HG03565 (cell line): ENCODE measurements around the gene ETDB.
"Not testable (repeated sequence)": the region's sequence is repeated elsewhere in the genome, so short reads cannot be mapped to it uniquely, and the experiment has no call there.

Experiments used
- ATAC-seq: cut with Tn5 transposase; IDR thresholded peaks from one replicate; pipeline ENCODE4 v1.9.1; 2021; ENCODE audit warnings: mild to moderate bottlenecking, moderate library complexity; ENCODE audit not compliant: unreplicated experiment

The ETDB gene

DNA sequence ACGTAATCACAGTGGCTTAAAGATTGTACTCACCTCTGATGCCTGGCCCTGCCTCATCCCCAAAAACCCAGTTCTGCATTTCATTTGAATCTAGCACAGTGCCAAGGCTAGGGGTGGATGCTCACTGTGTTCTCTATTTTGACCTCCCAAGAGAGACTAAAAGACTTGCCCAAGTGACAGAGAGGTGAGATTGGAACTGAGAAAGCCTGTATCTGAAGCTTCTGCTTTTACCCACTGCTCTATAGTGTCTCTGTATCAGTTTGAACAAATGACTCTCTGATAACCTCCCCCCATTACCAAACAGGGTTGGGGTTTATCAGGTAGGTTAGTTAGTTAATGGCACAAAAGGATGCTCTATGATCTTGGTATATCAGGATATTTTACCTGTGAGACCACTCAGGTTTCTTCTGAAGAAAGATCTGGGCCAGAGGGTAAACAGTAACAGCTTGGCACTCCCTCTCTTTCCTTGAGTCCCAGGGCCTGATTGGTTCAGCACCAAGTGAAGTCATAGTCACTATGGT, at the start of gene ETDB:
Gene ETDB, minus strand, starts transcription at position 471 of the 521 bp plus-strand sequence. CDS start 1,265 bp downstream, outside the sequence.
- not testable (repeated sequence) for ATAC-seq

DNA sequence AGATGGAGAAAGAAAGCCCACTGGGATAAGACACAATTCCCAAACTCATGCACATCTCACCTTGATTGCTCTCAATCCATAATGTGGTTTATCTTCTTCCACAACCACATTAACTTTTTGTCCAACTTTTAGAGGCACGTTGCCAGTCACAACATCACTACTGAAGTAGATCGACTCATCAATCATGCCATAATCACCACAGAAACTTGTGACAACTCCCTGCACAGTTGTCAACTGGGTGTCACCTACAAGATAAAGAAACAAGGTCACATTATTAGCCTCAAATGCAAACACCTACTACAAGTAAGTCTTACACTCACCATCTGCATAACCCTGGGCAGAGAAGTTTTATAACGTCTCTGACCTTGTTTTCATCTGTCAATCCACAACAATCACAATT, 49.2 kb upstream of the ETDB start:
- ATAC-seq: not testable (repeated sequence)

DNA sequence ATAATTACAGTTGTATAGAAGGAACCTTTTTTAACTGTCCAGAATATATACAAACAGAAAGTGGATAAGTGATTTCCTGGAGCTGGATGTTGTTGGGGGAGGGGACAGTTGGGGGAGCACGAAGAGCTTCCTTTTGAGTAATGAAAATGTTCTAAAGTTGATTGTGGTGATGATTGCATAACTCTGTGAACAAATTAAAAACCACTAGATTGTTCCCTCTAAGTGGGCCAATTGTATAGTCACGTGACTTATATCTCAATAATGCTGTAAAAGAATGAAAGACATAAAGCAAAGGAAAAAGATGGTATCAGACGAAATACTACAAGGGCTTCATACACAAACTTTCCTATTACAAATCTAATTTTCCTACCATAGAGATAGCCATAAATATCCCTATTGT, 48.2 kb upstream of the ETDB start:
- ATAC-seq: no peak

DNA sequence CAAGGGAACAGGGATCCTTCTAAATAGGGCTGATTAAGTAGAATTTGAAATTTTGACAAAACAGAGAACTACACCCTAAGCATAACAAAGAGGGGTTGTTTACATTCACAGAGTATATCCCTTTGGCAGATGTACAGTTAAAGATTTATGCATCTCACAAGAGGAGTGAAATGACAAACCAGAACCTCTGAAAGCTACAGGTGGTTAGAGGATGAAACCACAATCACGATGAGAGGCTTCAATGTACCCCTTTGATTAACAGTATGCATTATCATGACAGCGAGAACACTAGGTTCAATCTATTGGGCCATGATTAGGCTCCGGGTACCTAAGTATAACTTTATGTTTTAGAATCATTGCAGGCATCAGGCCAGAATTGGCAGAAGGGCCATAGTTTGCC, 34.4 kb upstream of the ETDB start:
- not testable (repeated sequence) for ATAC-seq

DNA sequence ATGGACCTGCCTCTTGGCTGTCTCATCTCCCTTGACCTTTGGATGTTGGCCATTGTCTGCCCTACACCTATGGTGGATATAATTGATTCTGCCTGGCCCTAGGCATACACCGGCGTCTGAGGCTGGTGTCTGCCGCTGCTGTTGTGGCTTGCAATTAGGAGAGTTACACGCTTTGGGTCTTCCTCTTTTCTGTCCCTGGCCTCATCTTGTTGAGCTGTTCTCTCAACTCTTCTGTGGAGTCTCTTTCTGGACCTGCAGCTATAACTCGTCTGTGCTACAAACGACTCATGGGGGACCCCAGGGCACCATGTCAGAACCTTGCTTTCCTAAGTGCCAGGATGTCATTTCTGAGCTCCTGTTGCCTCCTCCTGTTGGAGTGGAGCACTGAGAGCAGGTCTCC, 5.8 kb upstream of the ETDB start:
- not testable (repeated sequence) for ATAC-seq

DNA sequence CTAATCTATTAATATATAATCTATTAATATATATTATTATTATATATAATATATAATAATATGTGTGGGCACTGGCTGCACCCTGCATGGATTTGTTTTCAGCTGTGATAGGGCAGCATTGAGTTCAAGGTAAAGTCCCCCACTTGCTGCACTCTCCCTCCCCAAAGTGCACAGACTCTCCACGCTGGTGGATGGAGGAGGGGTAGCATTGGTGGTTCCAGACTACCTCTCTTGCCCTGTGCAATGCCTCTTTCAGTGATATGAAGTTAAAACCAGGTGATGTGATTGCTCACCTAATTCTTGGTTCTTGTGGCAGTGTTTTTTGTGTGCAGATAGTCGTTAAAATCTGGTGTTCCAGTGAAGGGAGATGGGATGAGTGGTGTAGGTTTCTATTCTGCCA, 4.3 kb downstream of the ETDB start:
- not testable (repeated sequence) for ATAC-seq

DNA sequence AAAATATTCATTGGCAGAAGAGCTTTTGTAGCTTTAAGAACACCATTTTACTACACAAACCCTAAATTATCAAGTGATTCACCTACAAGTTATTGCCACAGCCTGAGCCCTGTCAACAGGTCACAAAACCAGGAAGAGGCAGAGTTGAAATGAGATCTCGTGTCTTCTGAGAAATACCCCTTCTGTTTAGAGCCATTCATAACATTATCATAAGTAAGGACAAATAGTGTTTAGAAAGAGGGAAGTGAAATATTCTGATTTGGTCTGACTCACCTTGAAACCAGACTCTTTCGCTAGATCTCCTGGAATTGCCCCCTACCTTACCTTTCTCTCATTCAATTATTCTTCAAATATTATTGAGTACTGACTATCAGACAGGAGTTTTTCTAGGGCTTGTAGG, 5.9 kb downstream of the ETDB start:
- peak; percentile 98 for ATAC-seq

DNA sequence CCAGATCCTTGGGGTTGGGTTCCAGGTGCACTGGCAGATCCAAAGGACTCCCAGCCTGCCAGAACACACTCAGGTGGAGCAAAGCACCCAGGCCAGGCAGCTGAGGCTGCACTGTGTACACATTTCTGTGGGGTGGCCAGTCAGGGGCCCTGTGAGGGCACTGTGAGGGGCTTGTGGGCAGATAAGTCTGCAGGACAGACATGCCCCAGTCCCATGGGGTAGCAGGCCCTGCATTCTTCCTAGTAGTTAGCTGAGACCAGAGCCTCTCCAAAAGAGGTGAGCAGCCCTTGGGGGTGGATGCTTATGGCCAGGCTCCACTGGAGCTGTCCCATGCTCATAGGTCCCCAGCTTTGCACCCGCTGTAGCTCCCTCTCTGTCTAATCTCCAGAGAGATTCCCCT, 7.6 kb downstream of the ETDB start:
- no peak for ATAC-seq

DNA sequence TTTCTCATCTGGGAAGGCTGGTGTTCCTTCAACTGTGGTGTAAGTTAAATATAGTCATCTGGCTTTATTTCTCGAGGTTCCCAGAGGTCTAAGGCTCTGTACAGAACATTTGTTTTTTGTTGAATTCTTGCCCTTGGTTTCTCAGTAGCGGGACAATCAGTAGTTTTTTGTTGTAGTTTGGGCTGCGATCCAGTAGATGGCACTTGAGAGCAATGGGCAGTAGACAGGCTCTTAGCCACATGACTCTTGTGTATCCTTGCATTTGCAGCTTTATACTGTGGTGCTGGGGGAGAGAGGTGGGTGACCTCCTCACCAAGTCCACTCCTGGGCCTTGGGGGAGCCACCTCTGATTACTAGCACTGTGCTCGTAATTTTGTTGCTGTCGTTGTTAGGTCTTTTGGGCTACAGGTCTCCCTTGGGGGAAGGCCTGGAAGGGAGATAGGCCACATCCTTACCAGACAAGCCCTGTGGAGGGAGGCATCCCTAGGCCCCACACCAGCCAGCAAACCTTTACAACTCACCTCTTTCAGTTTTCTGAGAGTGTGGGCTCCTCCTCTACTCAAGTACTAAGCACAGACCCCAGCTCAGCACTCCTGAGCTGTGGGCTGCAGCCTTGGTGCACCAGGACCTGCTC, 8.1 kb downstream of the ETDB start:
- ATAC-seq: no peak

DNA sequence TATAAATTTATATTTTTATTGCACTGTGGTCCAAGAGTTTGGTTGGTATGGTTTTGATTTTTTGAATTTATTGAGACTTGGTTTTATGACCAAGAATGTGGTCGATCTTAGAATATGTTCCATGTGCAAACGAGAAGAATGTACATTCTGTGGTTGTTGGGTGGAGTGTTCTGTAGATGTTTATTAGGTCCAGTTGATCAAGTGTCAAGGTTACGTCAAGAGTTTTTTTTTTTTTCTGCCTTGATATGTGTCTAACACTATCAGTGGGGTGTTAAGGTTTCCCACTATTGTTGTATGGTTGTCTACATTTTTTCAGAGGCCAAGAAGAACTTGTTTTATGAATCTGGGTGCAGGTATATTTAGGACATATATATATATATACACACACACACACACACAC, 10.8 kb downstream of the ETDB start:
- ATAC-seq: no peak

DNA sequence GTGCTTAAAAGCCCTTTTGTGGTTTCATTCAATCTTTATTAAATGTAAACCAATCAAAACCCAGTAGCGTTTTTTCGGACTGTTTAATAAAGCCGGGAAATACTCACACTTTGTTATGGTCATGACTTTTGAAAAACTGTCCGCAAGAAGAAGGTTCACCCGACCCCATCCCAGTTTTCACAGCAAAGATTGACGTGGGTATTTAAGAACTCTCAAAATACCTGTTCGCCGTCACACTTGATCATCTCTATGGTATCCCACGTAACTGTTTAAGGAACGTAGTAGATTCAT, 20.9 kb downstream of the ETDB start:
- ATAC-seq: no peak

DNA sequence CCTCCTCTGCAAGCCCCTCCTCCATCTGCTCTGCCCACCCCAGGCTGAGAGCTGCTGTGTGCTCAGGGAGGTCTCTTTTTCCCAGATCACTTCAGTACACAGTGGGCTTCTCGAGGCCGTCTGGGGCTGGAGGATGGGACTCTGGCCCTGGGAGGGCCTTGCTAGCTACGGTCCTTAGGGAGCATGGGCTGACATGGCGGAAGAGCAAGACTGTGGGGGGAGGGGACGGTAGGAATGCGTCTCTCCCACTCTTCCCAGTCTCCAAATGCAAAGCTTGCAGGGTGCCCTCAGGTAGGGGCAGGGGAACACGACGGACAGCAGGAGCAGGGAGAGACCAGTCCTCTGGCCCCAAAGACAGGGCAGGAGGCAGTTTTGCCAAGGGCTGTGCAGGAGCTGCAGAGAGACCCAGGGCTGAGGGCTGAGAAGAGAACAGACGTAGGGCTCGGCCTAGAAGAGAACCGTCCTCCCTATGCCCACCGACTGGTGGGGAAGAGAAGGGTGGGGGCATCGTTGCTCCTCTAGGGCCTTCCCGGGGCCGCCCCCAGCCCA, 23.1 kb downstream of the ETDB start:
- not testable (repeated sequence) for ATAC-seq

DNA sequence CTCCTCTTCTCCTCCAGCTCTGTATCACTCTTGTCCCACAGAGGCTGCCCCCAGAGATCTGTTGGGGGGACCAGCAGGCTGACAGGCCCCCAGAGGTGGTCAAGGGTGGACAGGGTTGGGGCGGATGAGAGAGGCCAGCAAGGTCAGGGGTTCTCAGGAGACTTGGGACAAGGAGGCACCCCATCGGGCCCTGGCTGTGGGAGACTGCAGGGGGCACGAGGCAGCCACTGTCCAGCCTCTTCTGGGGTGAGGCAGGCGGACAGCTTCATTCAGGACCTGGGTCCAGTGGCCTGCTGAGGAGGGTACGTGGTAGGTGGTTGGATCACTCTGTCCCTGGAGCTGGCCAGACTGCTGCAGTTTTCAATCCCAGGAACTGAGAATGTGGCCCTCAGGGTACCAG, 24.6 kb downstream of the ETDB start:
- ATAC-seq: no peak

DNA sequence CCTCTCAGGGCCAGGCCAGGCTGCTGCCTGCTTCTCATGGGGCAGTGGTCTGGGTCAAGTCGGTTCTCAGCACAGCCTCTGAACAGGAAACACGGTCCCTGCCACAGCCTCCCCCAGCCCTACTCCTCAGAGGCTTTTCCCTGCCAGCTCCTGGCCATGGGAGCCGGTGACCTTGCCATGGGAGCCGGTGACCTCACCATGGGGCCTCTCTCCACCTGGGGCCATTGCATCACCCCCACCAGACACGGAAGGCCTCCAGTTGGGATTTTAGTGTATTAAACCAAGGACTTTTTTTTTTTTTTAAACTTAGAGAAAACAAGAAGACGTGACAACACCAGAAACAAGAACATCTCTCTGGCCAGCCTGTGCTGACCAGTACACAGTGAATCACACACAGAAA, 25.6 kb downstream of the ETDB start:
- no peak for ATAC-seq

DNA sequence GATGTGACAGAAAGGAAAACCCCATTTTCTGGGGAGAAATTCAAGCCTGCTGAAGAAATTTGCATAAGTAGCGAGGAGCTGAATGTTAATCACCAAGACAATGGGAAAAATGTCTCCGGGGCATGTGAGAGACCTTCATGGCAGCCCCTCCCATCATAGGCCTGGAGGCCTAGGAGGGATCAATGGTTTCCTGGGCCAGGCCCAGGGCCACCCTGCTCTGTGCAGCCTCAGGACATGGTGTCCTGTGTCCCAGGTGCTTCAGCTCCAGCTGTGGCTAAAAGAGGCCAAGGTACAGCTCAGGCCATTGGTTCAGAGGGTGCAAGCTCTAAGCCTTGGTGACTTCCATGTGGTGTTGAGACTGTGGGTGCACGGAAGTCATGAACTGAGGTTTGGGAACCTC, 31.2 kb downstream of the ETDB start:
- ATAC-seq: no peak

DNA sequence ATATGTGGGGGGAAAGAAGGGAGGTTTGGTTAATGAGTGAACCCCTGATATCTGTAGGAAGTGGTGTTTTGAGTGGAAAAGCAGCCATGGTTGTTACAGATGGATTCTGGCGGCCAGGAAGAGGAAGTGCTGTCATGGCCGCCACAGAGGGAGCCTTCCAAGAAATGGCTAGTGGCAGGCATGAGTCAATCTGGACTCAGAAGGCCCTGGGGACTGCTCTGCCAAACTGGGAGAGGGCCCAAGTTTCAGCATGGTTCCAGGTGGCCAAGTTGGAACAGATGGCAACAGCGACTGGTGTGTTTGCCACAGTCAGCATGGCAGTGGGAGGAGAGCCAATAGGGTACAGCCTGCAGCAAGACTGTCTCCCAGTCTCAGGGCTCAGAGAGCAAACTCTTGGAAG, 32.5 kb downstream of the ETDB start:
- no peak for ATAC-seq

DNA sequence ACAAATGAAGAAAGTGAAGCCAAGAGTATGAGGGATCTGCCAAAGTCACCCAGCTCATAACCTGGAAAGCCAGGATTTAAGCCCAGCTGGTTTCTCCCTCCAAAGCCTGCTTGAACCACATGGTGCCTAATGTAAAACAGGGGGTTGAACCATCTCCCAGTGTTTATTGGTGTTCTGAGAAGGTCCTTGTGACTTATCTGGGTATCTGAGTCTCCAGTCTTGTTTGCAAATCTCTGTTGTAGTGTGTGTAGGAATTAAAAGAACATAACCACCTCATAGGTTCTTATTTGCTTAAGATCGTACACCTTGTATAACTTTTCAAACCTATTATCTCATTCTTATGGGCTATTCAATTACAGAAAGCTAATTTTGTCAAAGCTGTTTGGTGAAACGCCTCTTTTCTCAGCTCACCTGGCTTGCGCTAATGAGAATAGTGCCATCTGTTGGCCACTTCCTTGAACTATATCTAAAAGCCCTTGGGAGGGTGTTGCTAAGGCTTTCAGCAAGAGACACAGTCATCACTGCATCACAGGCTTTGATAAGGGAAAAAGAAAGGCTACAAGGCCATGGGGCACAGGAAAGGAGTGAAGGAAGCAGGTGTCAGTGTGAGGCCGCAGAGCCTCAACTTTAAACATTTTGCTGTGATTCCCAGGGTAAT, 34.0 kb downstream of the ETDB start:
- ATAC-seq: peak; percentile 64

DNA sequence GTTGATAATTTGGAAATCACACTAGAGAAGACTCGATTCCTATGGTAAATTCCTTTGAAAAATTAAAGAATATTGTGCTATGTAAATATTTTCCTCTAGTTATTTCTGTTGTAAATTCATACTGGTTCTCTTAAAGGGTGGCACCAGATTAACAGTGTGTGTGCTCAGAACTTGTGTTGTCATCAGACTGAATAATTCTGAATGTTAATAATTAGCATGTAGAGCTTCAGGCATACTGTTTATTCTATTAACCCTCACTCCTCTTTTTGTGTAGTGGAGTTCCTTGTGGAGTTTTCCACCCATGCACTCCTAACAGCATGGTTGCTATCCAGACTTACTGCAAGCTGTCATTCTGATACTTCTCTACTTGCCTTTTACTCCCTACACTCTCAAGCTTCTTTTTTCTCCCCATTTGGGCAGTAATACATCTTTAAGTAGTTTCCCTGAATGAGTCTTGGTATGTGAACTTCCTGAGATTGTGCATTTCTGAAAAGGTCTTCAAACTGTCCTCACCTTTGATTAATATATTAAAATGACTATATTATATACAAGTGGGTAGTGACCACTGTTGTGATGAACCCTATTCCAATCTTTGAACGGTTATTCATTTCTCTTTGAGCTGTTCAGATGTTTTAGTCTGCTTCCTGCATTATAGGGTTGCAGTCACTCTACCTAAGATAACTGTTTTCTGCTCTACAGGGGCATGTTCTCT, 38.5 kb downstream of the ETDB start:
- no peak for ATAC-seq
